SK-N-SH (cell line): Measurements from ENCODE around the gene C16orf92. TPM values are rescaled to one million over a fixed set of nuclear protein-coding genes. Genes with fewer than 3 reads are reported as not detected.

ENCODE experiments used
- CTCF ChIA-PET: fragments of 300-600, 350-600 bp; formaldehyde crosslinking; extraction: SDS; loops from one replicate; lab custom pipeline; 2021; lab: Yijun Ruan, JAX
- POLR2A ChIA-PET: fragments of 350-600 bp; sonication (Branson Sonifier 250); formaldehyde crosslinking; extraction: SDS; loops from one replicate; lab custom pipeline; 2020; ENCODE audit warnings: antibody characterized with exemption, inconsistent platforms; lab: Yijun Ruan, JAX
- DNase-seq: peaks from one replicate; pipeline ENCODE4 v3.0.0; 2012
- H2AFZ ChIP-seq: fragments of 200-600 bp; sonication (generic); 2 replicates; pipeline ENCODE4 v1.8.1; 2016; ENCODE audit warnings: antibody characterized with exemption, mild to moderate bottlenecking, low read depth
- H3F3A ChIP-seq: fragments of 200-600 bp; sonication (generic); replicated peaks from 2 replicates; pipeline ENCODE3; 2016; ENCODE audit warnings: antibody characterized with exemption, mild to moderate bottlenecking; ENCODE audit not compliant: insufficient read depth
- H3K27ac ChIP-seq, 2 experiments: fragments of 200-500 bp in 1 of 2; fragments of 200-600 bp in 1 of 2; sonication (Bioruptor generic) in 1 of 2; sonication (generic), shearing (Covaris generic) in 1 of 2; 2 replicates each; pipeline versions ENCODE4 v1.5.1 to v1.6.1; 2014 to 2016; ENCODE audit warnings: low read depth in 2 of 2, inconsistent platforms in 1 of 2, low read length in 1 of 2, mild to moderate bottlenecking in 1 of 2, mixed read lengths in 1 of 2
- H3K27me3 ChIP-seq: fragments of 200-600 bp; sonication (generic), shearing (Covaris generic); 2 replicates; pipeline ENCODE4 v1.6.1; 2016; ENCODE audit warnings: mixed run types; ENCODE audit not compliant: insufficient read depth
- H3K36me3 ChIP-seq, 2 experiments: fragments of 200-500 bp in 1 of 2; fragments of 200-600 bp in 1 of 2; sonication (Bioruptor generic) in 1 of 2; sonication (generic) in 1 of 2; replicated peaks in 1 of 2; 2 replicates each; pipeline versions ENCODE3 to v1.5.1; 2014 to 2016; ENCODE audit warnings: low read length in 1 of 2, mild to moderate bottlenecking in 1 of 2; ENCODE audit not compliant: insufficient read depth in 2 of 2, control insufficient read depth in 1 of 2
- H3K4me1 ChIP-seq, 2 experiments: fragments of 200-500 bp in 1 of 2; fragments of 200-600 bp in 1 of 2; sonication (Bioruptor generic) in 1 of 2; sonication (generic), shearing (Covaris generic) in 1 of 2; 2 replicates each; pipeline versions ENCODE4 v1.5.1 to v1.6.1; 2014 to 2016; ENCODE audit warnings: low read depth in 1 of 2, low read length in 1 of 2, mixed run types in 1 of 2; ENCODE audit not compliant: insufficient read depth in 2 of 2, control insufficient read depth in 1 of 2
- H3K4me2 ChIP-seq: fragments of 200-600 bp; sonication (generic), shearing (Covaris generic); 2 replicates; pipeline ENCODE4 v1.6.1; 2017; ENCODE audit warnings: mixed run types
- H3K4me3 ChIP-seq, 2 experiments: fragments of 200-500 bp in 1 of 2; fragments of 200-600 bp in 1 of 2; sonication (Bioruptor generic) in 1 of 2; sonication (generic), shearing (Covaris generic) in 1 of 2; 2 replicates each; pipeline versions ENCODE4 v1.5.1 to v1.8.1; 2014 to 2016; ENCODE audit warnings: low read depth in 2 of 2, inconsistent platforms in 1 of 2, low read length in 1 of 2, mild to moderate bottlenecking in 1 of 2, mixed read lengths in 1 of 2, moderate library complexity in 1 of 2
- H3K79me2 ChIP-seq: fragments of 200-600 bp; sonication (generic); 2 replicates; pipeline ENCODE4 v1.8.1; 2017; ENCODE audit warnings: mild to moderate bottlenecking; ENCODE audit not compliant: insufficient read depth
- H3K9ac ChIP-seq: fragments of 200-600 bp; sonication (generic); 2 replicates; pipeline ENCODE4 v1.6.1; 2017; ENCODE audit warnings: mixed run types
- H3K9me2 ChIP-seq: fragments of 200-600 bp; sonication (generic); 2 replicates; pipeline ENCODE4 v1.6.1; 2017; ENCODE audit warnings: mixed run types
- H3K9me3 ChIP-seq: fragments of 200-600 bp; sonication (generic); 2 replicates; pipeline ENCODE4 v1.6.1; 2017; ENCODE audit warnings: mixed run types, mild to moderate bottlenecking, moderate library complexity
- H4K20me1 ChIP-seq: fragments of 200-600 bp; sonication (generic); 2 replicates; pipeline ENCODE4 v1.6.1; 2017; ENCODE audit warnings: mild to moderate bottlenecking, mixed run types; ENCODE audit not compliant: insufficient read depth
- EP300 ChIP-seq, 2 experiments: IDR thresholded peaks; 2 replicates each; pipeline versions ENCODE4 v1.4.0 to v1.6.1; 2012; ENCODE audit warnings: borderline replicate concordance in 1 of 2, low read depth in 1 of 2, low read length in 1 of 2
- EZH2phosphoT487 ChIP-seq: fragments of 200-600 bp; sonication (generic); IDR thresholded peaks from 2 replicates; pipeline ENCODE4 v1.6.1; 2017; ENCODE audit warnings: low read depth, mixed run types, mild to moderate bottlenecking, antibody characterized with exemption, moderate library complexity, borderline replicate concordance
- FOXM1 ChIP-seq: IDR thresholded peaks from 2 replicates; pipeline ENCODE4 v1.4.0; 2012; ENCODE audit warnings: low read depth, mild to moderate bottlenecking
- GABPA ChIP-seq: IDR thresholded peaks from 2 replicates; pipeline ENCODE4 v1.4.0; 2012; ENCODE audit warnings: low read depth, mild to moderate bottlenecking
- IRF3 ChIP-seq: fragments of 150-350 bp; IDR thresholded peaks from 2 replicates; pipeline ENCODE4 v1.6.1; 2016; ENCODE audit warnings: mild to moderate bottlenecking, low read depth, low read length
- MAX ChIP-seq: IDR thresholded peaks from 2 replicates; pipeline ENCODE4 v1.4.0; 2012; ENCODE audit warnings: low read depth
- NFIC ChIP-seq: IDR thresholded peaks from 2 replicates; pipeline ENCODE4 v1.4.0; 2012; ENCODE audit warnings: borderline replicate concordance
- PBX3 ChIP-seq: IDR thresholded peaks from 2 replicates; pipeline ENCODE4; 2012
- POLR2AphosphoS5 ChIP-seq: IDR thresholded peaks from 2 replicates; pipeline ENCODE4 v1.6.1; 2012; ENCODE audit warnings: low read depth, low read length
- RCOR1 ChIP-seq: fragments of 150-350 bp; IDR thresholded peaks from 2 replicates; pipeline ENCODE4 v1.6.1; 2017; ENCODE audit warnings: antibody characterized with exemption, low read length
- RXRA ChIP-seq: IDR thresholded peaks from 2 replicates; pipeline ENCODE4 v1.4.0; 2012; ENCODE audit warnings: low read depth, mild to moderate bottlenecking, borderline replicate concordance
- USF1 ChIP-seq: IDR thresholded peaks from 2 replicates; pipeline ENCODE4 v1.4.0; 2012; ENCODE audit warnings: low read depth, borderline replicate concordance
- YY1 ChIP-seq: IDR thresholded peaks from 2 replicates; pipeline ENCODE4 v1.4.0; 2012; ENCODE audit warnings: low read depth, mild to moderate bottlenecking
- WGBS: methylation state at CpG from one replicate; pipeline ENCODE4 v1.1.6; 2017; ENCODE audit warnings: low lambda C conversion rate; 5-methylcytosine and 5-hydroxymethylcytosine counted together
- polyA plus RNA-seq, 3 experiments: library from polyadenylated mRNA; depleted of rRNA; stranded (reverse); fragments of >200 nt; gene quantifications; 2 replicates each; pipeline ENCODE4 v1.2.3, GENCODE V29; 2012

C16orf92 gene
- polyA plus RNA-seq, 1 of the 3 experiments (the other 2 are of a cell fraction), result not detected

- 0 out of 2 replicates have a peak overlapping the region, but pooled peaks have one; percentile 31 for H3K9ac ChIP-seq
- H3K27me3 ChIP-seq, result no peaks in the 10 kb centered on the region
- WGBS, result 89% methylated on average over 28 of the region's 31 CpGs
- H3K4me3 ChIP-seq, result no peak overlapping the region
- H3F3A ChIP-seq, result peaks cover 70% of the 10 kb centered on the region
- no peak overlapping the region for H2AFZ ChIP-seq
- peaks cover 64% of the 10 kb centered on the region for H3K79me2 ChIP-seq
- no peaks in the 10 kb centered on the region for H3K9me2 ChIP-seq
- TF ChIP-seq FOXM1, result no peak
- TF ChIP-seq EZH2phosphoT487, result no peak
- TF ChIP-seq IRF3, result no peak
- TF ChIP-seq RXRA, result no peak
- no peak for TF ChIP-seq PBX3
- no peak for TF ChIP-seq POLR2AphosphoS5
- TF ChIP-seq EP300 (IDR thresholded peaks at IDR 0.05; ENCODE audit: borderline replicate concordance in 1 of 2, low read depth in 1 of 2, low read length in 1 of 2), result no peak
- no peak for TF ChIP-seq YY1
- TF ChIP-seq USF1, result no peak
- no peak for TF ChIP-seq NFIC
- no peak for TF ChIP-seq GABPA
- TF ChIP-seq MAX, result no peak
- TF ChIP-seq RCOR1, result no peak
- peaks cover 19 to 24% of the 10 kb centered on the region in 2 experiments for H3K4me1 ChIP-seq
- peak overlapping the region; percentile 100 for H3K4me2 ChIP-seq
- peak; percentile 49 for DNase-seq
- ChIA-PET POLR2A (interaction anchor here (0.6 kb wide), 1 partner anchor 22 kb away, joined by 3 read pairs; the partner anchor contains the start of gene TBX6), CTCF (interaction anchor here (1.4 to 1.9 kb wide), 2 partner anchors 22 to 38 kb away, joined by 4 to 8 read pairs; partner anchors contain the start of genes TBX6 and TLCD3B)
- peak overlapping the region in 1 of 2 experiments; percentile 32; a peak in 2 of 4 replicates for H3K27ac ChIP-seq
- H3K36me3 ChIP-seq, result peaks cover 45 to 65% of the 10 kb centered on the region in 2 experiments
- H3K9me3 ChIP-seq, result no peaks in the 10 kb centered on the region
- H4K20me1 ChIP-seq, result peaks cover 59% of the 10 kb centered on the region
Measured at GRCh38 chr16:30069611-30070462, 46.8 kb downstream of the C16orf92 start.
